Thyroid gland (tissue), 4 donors: ENCODE data around the gene GAREM1.

Experiments
- CTCF ChIP-seq, 6 experiments: fragments of 200-600 bp in 3 of 6; fragments of 450-650 bp in 3 of 6; sonication (generic) in 3 of 6; IDR thresholded peaks; one replicate each; pipeline ENCODE4 v1.5.1; 2016 to 2019; ENCODE audit warnings: antibody characterized with exemption in 6 of 6, mild to moderate bottlenecking in 2 of 6, inconsistent platforms in 1 of 6, moderate library complexity in 1 of 6
- POLR2A ChIP-seq, 2 donors: fragments of 450-650 bp; IDR thresholded peaks; one replicate each; pipeline ENCODE4 v1.6.1; 2017; ENCODE audit warnings: antibody characterized with exemption in 2 of 2, mild to moderate bottlenecking in 2 of 2, moderate library complexity in 1 of 2

- TF ChIP-seq CTCF (IDR thresholded peaks at IDR 0.05): no peak
- TF ChIP-seq POLR2A (IDR thresholded peaks at IDR 0.05): no peak
Observed at GRCh38 chr18:32450026-32450691, 20.5 kb downstream of the GAREM1 start.
